Measurements from ENCODE around the gene ZDHHC1. TPM values are rescaled to one million over a fixed set of nuclear protein-coding genes. Genes with fewer than 3 reads are reported as not detected.

The ZDHHC1 gene
- 10 to 100 TPM in 1 of 3 donors, 1 to 10 TPM in 2; 9.2 to 12.3 (median 10.0) TPM for total RNA-seq
- long read RNA-seq, donor 1, transcript ZDHHC1-203 (12 exons, 2,261 nt) = major isoform, 15 of 35 reads
- long read RNA-seq, donor 1, partial matches to known transcripts = 6 of 35 reads
- long read RNA-seq, donor 1, other reads (novel, unspliced or antisense) = 13 of 35 reads
- long read RNA-seq, donor 2, partial matches to known transcripts = 0 of 1 reads
- long read RNA-seq, donor 2, other reads (novel, unspliced or antisense) = 0 of 1 reads

GRCh38 chr16:67415872-67416793 lies at the start of gene ZDHHC1:
Gene ZDHHC1 (minus strand): TSS chr16:67416477. CDS start chr16:67407775, 8,702 bp downstream.
- intact Hi-C loops (cut with DNase I, micrococcal nuclease) = no loop called here
- no peaks in the 10 kb centered on the region for H3K9me3 ChIP-seq
- DNase-seq (peak; percentile 73 to 84 (median 73)), ATAC-seq (peak; percentile 96)
- TF ChIP-seq CTCF (IDR thresholded peaks at IDR 0.05) = peak; percentile 47
- peaks cover 5% of the 10 kb centered on the region for H3K4me1 ChIP-seq (ENCODE audit: low read depth)
- H3K4me3 ChIP-seq = peak within 1 kb of the TSS; percentile 9
- no peaks in the 10 kb centered on the region for H3K36me3 ChIP-seq (ENCODE audit: low read depth)

GRCh38 chr16:67464565-67464964 lies 48.3 kb upstream of the ZDHHC1 start:
- peaks cover 61% of the 10 kb centered on the region for H3K4me1 ChIP-seq (ENCODE audit: low read depth)
- H3K9me3 ChIP-seq = no peaks in the 10 kb centered on the region
- ATAC-seq = no peak
- intact Hi-C loops (cut with DNase I, micrococcal nuclease) = loop anchor here in 1 of 2 donors (5.0 kb wide), 1 partner anchor 37 kb away; no protein-coding TSS in a partner anchor
- no peak overlapping the region for H3K4me3 ChIP-seq
- TF ChIP-seq CTCF (IDR thresholded peaks at IDR 0.05) = no peak
- peak in 2 of 3 donors; percentile 8 to 24 for DNase-seq
- H3K36me3 ChIP-seq (ENCODE audit: low read depth) = no peaks in the 10 kb centered on the region

- no peak overlapping the region for H3K4me3 ChIP-seq
- DNase-seq (peak; percentile 11 to 51 (median 39)), ATAC-seq (no peak)
- H3K4me1 ChIP-seq (ENCODE audit: low read depth) = peaks cover 69% of the 10 kb centered on the region
- no peak for TF ChIP-seq CTCF (IDR thresholded peaks at IDR 0.05)
- no peaks in the 10 kb centered on the region for H3K9me3 ChIP-seq
- no peaks in the 10 kb centered on the region for H3K36me3 ChIP-seq (ENCODE audit: low read depth)
- intact Hi-C loops (cut with DNase I, micrococcal nuclease) = loop anchor here in 1 of 2 donors (5.0 kb wide), 1 partner anchor 36 kb away; no protein-coding TSS in a partner anchor
Measured at GRCh38 chr16:67463691-67464090, 47.4 kb upstream of the ZDHHC1 start.

- no peak overlapping the region for H3K4me3 ChIP-seq
- peak; percentile 42 for ATAC-seq
Measured at GRCh38 chr16:67463059-67463458, 46.8 kb upstream of the ZDHHC1 start.

More at GRCh38 chr16:67463059-67463458, 46.8 kb upstream of the ZDHHC1 start:
- Histone ChIP-seq H3K4me1 (ENCODE audit: low read depth) (peaks cover 74% of the 10 kb centered on the region), H3K9me3 (no peaks in the 10 kb centered on the region), H3K36me3 (ENCODE audit: low read depth) (no peaks in the 10 kb centered on the region)
- no peak for TF ChIP-seq CTCF (IDR thresholded peaks at IDR 0.05)
- DNase-seq = peak; percentile 76 to 86 (median 79)
- intact Hi-C loops (cut with DNase I, micrococcal nuclease) = loop anchor here in 1 of 2 donors (5.0 kb wide), 1 partner anchor 36 kb away; no protein-coding TSS in a partner anchor

Measured in mucosa of descending colon (tissue), 3 donors.